ENCODE measurements around the gene SSTR5. TPM values are rescaled to one million over a fixed set of nuclear protein-coding genes. Genes with fewer than 3 reads are reported as not detected.

The SSTR5 gene
- total and polyA plus RNA-seq, 2 of the 4 experiments (the other 2 are of a cell fraction): not detected

- Histone ChIP-seq H3K9me1 (ENCODE audit: insufficient read depth, low read length) (no peaks in the 10 kb centered on the region), H2AK9ac (replicated peaks; ENCODE audit: low read depth, low read length, poor library complexity) (no peak overlapping the region), H3K27me3 (ENCODE audit: control insufficient read depth, insufficient read depth, low read length) (peaks cover 52% of the 10 kb centered on the region), H2BK15ac (ENCODE audit: low read depth, low read length) (no peak overlapping the region), H3K36me3 (ENCODE audit: control insufficient read depth, insufficient read depth, low read length) (no peaks in the 10 kb centered on the region), H3K56ac (ENCODE audit: extremely low read depth, insufficient read depth, low read length) (no peak overlapping the region), H3K4me2 (ENCODE audit: low read depth, low read length) (no peak overlapping the region), H4K20me1 (ENCODE audit: insufficient read depth, low read length) (no peaks in the 10 kb centered on the region; the same call in 1 of the 2 replicates), H3K79me1 (ENCODE audit: low read depth in 1 of 2, low read length in 2 of 2) (no peaks in the 10 kb centered on the region), H4K91ac (ENCODE audit: insufficient read depth, low read depth, low read length) (no peak overlapping the region), H3K9me3 (ENCODE audit: control insufficient read depth, insufficient read depth, low read length) (no peaks in the 10 kb centered on the region), H3K9ac (ENCODE audit: low read depth, low read length) (no peak overlapping the region), H2BK20ac (ENCODE audit: low read depth, low read length) (no peak overlapping the region), H3K27ac (ENCODE audit: insufficient read depth, low read length) (no peak overlapping the region), H4K8ac (ENCODE audit: low read depth in 2 of 2, low read length in 2 of 2) (no peak overlapping the region), H3K23ac (ENCODE audit: low read depth, low read length) (no peak overlapping the region), H3K4me1 (ENCODE audit: control insufficient read depth, insufficient read depth, low read length) (no peaks in the 10 kb centered on the region), H3K14ac (replicated peaks; ENCODE audit: low read depth, low read length) (no peak overlapping the region), H3K4ac (ENCODE audit: low read depth, low read length) (no peak overlapping the region), H2BK120ac (ENCODE audit: low read depth, low read length) (no peak overlapping the region), H3K18ac (ENCODE audit: low read depth, low read length) (no peak overlapping the region), H3K4me3 (ENCODE audit: insufficient read depth, low read depth, low read length) (no peak overlapping the region), H4K5ac (ENCODE audit: low read depth, low read length) (no peak overlapping the region), H2BK5ac (ENCODE audit: low read depth, low read length, poor library complexity, severe bottlenecking) (no peak overlapping the region), H2AFZ (replicated peaks; ENCODE audit: low read length, poor library complexity) (no peak overlapping the region), H2AK5ac (ENCODE audit: low read depth, low read length) (no peak overlapping the region)
- in situ Hi-C loops (cut with MboI; ENCODE audit: low sequenced_read_pairs) (loop anchor here (5.0 kb wide), 1 partner anchor 88 kb away; no protein-coding TSS in a partner anchor), dilution Hi-C loops (cut with HindIII; ENCODE audit: low sequenced_read_pairs, unreplicated experiment) (no loop called here), intact Hi-C loops (cut with micrococcal nuclease) (no loop called here)
- DNase-seq (no peak), ATAC-seq (ENCODE audit: low read depth) (no peak)
- TF ChIP-seq NFE2L2 (IDR thresholded peaks at IDR 0.05; ENCODE audit: low read depth, low read length): no peak
- TF ChIP-seq USF2 (IDR thresholded peaks at IDR 0.05; ENCODE audit: low read depth, low read length): no peak
- TF ChIP-seq POLR2A (IDR thresholded peaks at IDR 0.05; ENCODE audit: low read depth, low read length): no peak
- TF ChIP-seq SMC3 (IDR thresholded peaks at IDR 0.05; ENCODE audit: low read depth, low read length): no peak
- no peak for TF ChIP-seq RAD21 (IDR thresholded peaks at IDR 0.05; ENCODE audit: low read length)
- TF ChIP-seq FOS (IDR thresholded peaks at IDR 0.05; ENCODE audit: low read depth, low read length): no peak
- no peak for TF ChIP-seq RFX5 (IDR thresholded peaks at IDR 0.05; ENCODE audit: low read depth, low read length)
- TF ChIP-seq CHD1 (IDR thresholded peaks at IDR 0.05; ENCODE audit: low read depth, low read length): no peak
- no peak for TF ChIP-seq ELK1 (IDR thresholded peaks at IDR 0.05; ENCODE audit: borderline replicate concordance, low read depth, low read length)
- no peak for TF ChIP-seq CTCF (conservative IDR thresholded peaks at IDR 0.05; ENCODE audit: low read depth, low read length)
- TF ChIP-seq MAZ (IDR thresholded peaks at IDR 0.05; ENCODE audit: borderline replicate concordance, low read depth, low read length): no peak
- TF ChIP-seq BHLHE40 (IDR thresholded peaks at IDR 0.05; ENCODE audit: low read depth, low read length): no peak
- TF ChIP-seq CEBPB (IDR thresholded peaks at IDR 0.05; ENCODE audit: low read depth, low read length): no peak
- TF ChIP-seq RCOR1 (IDR thresholded peaks at IDR 0.05; ENCODE audit: insufficient replicate concordance, low read length): no peak
- TF ChIP-seq MXI1 (IDR thresholded peaks at IDR 0.05; ENCODE audit: borderline replicate concordance, low read depth, low read length): no peak
- TF ChIP-seq MAFK (IDR thresholded peaks at IDR 0.05; ENCODE audit: low read depth, low read length): no peak
- BruUV-seq (replicated peaks): no TSS peak
- CTCF ChIA-PET: no interaction called here
- POLR2A ChIA-PET (ENCODE audit: unreplicated experiment): no interaction called here
- 60% methylated on average over 6 of the region's 19 CpGs; no CpG with 5 or more reads in 1 of the 2 experiments for WGBS, 2 experiments (ENCODE audit: extremely low coverage in 2 of 2, insufficient read length in 1 of 2)
These were observed 37.1 kb downstream of the SSTR5 start for GRCh38 chr16:1109648-1110047.

Data from IMR-90 (cell line).